Activated naive CD4-positive, alpha-beta T cell (primary cell): ENCODE data around the gene DIPK2A.

Experiments
- DNase-seq, 4 experiments: peaks; one replicate each; lab custom pipeline; 2025; lab: John Stamatoyannopoulos, UW

Gene DIPK2A, protein sequence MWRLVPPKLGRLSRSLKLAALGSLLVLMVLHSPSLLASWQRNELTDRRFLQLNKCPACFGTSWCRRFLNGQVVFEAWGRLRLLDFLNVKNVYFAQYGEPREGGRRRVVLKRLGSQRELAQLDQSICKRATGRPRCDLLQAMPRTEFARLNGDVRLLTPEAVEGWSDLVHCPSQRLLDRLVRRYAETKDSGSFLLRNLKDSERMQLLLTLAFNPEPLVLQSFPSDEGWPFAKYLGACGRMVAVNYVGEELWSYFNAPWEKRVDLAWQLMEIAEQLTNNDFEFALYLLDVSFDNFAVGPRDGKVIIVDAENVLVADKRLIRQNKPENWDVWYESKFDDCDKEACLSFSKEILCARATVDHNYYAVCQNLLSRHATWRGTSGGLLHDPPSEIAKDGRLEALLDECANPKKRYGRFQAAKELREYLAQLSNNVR

DNA sequence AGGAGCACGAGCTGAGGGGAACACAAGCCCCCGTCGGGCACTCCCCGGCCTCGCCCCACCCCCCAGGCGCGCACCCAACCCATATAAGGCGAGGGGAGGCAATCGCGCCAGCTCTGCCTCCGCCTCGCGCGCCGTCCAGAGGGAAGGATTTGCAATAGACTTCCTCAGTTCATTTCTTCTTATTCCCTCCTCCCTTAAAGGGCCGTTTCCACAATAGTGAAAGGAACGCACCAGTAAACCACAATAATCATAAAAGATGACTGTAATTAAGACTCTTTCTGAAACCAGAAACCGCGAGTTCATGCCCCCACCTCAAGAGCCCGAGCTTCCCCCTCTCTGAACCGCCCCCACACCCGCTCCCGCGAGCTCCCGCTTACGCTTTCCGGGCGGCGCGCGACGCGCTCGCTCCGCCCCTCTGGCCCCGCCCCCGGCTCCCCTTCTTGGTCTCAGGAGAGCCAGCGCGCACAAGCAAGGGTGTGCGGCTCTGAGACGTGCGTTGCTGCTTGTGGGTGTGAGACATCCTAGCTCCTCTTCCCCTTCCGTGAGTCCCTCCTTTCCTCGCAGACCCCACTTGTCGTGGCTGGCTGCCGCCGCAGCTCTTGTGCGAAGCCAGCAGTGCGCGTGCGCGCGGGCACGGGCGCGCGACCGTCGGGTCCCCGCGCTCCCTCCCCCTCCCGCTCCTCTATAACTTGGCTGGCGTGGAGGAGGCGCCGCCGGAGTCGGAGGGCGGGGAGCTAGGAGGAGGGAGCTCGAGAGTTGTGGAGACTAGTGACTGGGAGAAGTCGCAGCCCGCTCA is at the start of gene DIPK2A:
DIPK2A (plus strand) TSS at position 465 of the 796 bp plus-strand sequence. CDS start 510 bp downstream, outside the sequence.
- DNase-seq: peak; percentile 92 to 97 (median 93)

DNA sequence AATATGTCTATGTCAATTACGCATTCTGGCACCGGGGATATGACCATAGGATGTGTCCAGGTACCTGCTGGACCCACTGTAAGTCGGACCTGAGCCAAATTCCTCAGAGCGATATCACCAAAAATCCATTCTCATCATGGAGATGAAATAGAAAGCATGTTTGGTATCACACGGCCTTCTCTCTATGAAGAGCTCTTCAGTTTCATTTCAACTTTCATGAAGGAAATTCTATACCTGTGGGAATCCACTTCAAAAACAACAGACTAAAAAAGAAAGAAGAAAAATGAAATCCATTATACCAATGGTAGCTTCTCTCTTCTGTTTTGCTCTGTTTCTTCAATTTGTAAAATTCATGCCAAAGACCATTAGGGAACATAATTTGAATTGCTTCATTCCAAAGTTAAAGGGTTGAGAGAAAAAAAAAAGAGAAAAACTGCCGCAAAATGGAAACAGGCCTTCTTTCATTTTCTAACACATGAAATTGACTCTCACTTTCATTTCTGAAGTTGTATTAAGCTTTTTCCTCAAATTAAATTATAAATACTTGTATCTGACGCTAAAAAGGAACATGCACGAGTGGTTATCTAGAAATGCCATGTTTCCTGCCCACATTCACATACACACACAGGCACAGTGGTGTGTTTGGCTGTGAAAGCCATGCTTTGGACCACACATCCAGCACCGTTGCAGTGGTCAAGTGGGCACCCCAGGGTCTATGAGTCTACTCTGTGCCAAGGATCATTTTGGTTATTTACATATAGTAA is 46.9 kb upstream of the DIPK2A start:
- no peak for DNase-seq

DNA sequence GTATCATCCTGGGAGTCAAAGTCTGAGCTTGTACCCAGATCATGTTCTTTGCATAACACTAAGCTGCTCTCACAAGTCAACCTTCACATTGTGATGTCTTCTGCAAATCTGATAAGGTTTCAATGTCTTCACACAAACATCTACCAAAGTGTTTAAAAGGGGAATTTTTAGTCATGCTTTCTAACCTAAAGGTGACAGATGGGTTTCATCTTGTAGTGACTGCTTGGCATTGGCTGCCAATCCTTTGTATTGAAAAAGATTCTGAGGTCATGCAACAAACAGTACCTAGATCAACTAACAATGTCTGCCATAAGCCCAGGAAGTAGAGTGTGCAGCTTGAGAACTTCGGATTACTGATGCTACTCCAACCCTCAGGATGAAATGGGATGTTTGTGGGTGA is 43.6 kb upstream of the DIPK2A start:
- DNase-seq: no peak

DNA sequence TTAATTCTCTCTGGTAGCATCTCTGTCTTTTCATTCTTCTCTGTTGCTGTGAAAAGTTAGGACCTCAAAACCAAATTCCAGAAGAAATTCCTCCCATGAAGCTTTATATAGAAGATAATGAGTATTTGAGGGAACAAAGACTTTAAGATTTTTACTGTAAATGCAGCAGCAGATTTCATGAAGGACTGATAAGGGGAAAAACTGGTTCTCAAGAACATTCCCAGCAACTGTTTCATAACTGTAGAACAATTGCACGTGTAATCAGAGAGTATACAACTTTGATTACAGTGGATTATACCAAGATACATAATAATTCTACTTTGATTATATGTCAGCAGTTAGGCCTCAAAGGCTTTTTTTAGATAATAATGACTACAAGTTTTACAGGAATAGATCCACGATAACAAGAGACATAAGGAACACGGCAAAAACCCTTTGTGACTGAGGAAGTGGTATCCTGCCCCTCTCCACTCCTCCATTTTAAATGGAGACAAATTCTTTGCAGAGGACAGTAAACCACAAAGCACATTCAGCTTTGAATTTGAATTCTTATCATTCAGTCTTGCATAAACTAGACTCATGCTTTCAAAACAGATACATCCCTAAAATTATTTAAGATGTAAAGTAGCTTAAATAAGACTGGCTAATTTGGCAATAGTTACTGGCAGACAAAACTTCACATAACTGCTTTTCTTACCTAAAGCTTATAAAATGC is 42.9 kb upstream of the DIPK2A start:
- no peak for DNase-seq

DNA sequence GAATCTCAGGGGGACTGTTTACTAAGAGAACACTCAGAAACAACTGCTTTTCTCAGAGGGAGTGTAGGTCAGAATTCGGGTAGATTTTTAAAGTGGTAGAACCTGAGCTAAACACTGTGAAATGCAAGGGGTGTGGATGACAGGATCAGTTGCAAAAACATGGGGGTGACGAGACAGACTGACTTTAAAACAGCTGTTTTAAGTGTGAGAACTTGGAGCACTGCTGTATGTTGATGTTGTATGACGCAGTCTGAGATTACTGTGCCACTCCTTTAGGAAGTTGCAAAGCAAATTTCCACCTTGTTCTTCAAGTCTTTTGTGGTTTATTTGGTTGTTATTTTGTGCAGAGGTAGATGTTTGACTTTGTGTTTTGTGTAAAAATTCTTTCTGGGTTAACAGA is 36.8 kb upstream of the DIPK2A start:
- no peak for DNase-seq

DNA sequence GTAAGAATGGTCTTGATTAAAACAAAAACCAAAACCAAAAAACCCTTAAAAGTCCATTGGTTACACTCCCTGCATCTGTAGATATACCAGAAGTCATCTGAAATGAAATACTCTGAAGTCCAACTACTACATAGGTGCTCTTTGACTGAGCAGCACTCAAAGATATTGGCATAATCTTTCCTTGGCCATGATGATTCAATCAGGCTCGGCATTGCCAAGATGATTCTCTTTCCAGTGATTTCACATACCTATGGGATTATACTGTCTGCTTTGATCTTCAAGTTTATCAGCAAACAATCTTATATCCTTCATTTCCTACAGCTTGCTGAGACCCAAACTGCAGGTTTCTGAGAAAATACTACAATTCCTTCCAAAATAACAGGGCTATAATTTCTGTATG is 35.9 kb upstream of the DIPK2A start:
- DNase-seq: no peak

DNA sequence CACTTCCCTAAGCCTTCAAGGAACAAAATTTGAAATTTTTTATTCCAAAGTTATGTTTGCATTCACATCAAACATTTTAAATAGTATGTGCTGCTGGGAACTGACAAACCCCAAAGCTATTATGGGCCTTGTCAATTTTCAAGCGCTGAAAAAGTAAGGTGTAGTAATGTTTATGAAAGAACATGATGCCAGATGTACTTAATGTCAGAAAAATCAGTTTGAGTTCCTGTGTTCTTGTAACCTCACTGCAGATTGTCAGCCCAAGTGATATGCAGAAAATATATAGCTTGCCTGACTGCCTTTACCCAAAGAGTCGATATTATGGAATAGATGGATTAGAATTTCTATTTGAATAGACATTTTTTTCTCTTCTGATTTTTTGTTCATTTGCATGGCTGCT is 20.8 kb upstream of the DIPK2A start:
- DNase-seq: no peak

DNA sequence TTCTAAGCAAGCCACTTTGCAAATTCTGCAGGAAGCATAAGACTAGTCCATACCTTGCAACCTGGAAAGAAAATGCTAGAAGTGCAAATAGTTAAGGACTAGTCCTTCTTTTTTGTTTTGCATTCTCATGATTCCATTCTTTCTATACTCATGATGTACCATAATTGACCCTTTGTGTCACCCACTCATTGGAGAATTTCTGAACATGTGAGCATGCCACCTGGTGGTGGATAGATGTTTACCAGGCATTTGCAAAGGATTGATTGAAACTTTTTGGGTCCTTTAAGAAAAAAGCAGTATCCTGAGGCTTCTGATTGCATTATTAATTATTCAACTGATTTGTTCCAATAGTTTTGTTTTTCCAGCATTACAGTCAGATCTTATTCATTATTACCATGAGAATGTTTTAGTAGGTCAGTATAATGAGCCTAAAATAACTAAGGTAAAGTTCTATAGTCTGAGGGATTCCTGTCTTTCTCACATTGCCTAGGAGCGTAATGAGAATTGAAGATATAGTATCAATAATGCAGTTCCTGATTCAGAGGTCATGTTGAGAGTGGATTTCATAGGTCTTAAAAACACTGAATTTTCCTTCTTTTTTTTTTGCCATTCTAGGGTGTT is 20.2 kb upstream of the DIPK2A start:
- no peak for DNase-seq

DNA sequence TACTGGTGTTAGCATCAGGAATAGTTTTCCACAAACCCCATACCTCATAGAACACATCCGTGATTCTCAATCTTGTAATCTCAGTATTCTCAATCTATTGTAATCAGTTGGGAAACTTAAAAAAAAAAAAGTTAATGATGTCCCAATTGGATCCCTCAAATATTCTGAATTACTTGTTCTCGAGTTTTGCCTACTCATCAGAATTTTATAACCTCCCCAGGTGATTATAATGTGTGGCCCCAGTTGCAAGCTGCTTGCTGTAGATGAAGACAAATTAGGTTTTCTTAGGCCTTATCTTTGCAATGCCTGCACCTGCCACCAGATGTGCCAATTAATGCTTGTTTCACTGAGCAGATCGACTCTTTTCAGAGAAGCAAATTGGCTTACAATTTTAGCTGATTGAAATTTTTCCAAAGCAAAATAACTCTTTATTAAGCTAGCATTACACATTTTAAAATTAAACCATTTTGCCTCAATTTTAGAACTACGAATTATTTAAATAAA is 19.0 kb upstream of the DIPK2A start:
- DNase-seq: no peak

DNA sequence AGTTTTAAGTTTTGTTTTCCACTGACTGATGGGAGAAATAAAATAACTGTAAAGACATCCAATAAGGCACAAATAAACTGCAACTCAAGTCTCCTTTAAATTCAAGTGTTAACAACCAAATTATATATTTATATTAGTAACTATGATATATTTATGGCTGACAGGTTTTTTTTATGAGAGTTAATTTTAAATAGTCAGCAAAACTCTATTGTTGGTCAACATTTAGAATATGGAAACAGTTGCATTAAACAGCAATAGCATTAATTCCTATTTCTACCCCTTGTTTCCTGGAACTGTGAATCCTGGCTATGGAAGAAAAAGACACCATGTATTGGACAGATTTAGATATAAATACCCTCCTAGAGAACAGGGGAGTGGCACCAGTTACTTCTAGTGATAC is 16.5 kb upstream of the DIPK2A start:
- no peak for DNase-seq

DNA sequence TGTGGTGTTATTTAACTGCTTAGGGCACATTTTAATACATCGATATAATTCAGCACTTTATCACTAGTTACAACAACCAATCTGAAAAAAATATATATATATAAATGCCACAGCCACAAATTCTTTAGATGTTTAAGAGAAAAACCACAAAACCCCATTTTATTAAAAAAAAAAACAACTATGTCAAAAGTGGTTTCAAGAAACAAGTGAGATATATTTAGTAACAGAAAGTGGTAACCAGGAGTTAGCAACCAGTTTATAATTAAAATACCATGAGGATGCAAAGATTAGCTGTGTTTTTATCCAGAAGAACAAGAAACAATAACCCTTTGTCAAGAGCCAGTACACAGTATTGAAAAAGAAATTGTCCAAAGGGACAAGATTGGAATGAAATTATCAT is 14.8 kb upstream of the DIPK2A start:
- DNase-seq: no peak

DNA sequence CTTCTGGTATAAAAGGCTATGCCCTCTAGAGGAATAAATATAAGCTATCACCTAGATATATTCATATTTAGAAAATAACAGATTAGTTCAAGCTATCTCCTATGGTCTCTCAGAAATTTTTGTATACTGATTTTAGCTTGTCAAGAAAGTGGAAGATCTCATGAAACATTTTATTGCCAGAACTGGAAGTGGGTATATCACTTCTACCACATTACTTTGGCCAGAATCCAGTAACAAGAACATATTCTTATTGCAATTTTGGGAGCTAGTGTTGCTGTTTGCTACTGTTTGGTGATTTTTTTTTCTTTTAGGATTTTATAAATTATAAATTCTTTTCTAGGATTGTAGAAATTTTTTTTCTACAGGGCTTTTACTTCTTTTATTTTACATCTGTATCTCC is 14.2 kb upstream of the DIPK2A start:
- no peak for DNase-seq

DNA sequence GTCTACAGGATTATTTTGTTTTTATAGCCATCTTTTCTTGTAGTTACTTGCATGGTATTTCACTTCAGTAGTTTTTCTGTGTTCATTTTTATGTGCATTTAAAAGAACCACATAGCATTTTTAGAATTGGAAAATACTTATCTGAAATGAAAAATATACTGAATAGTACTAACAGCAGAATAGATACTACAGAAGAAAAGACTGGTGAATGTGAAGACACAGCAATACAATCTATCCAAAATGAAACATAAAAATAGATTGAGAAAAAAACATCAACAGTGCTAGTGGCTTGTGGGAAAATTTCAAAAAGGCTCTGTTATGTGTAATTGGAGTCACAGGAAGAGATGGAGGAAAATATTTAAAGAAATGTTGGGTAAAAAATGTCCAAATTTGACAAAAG is 12.7 kb upstream of the DIPK2A start:
- no peak for DNase-seq

DNA sequence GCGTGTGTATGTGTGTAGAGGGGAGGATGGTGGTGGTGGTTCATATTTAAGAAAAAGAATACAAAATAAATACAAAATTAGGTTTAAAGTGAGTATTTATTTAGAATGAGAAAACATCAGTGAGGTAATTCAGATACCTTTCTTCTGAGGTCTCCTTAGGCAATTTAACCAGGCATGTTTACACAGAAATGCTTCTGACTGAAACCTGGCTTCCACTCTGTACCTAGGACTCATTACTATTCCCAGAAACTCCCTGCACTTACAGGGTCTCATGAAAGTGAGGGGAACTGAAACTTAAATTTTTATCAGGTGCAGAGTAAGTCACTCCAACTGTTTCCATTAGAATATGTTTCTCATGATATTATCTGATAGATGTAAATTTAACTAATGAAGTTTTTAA is 10.3 kb upstream of the DIPK2A start:
- no peak for DNase-seq

DNA sequence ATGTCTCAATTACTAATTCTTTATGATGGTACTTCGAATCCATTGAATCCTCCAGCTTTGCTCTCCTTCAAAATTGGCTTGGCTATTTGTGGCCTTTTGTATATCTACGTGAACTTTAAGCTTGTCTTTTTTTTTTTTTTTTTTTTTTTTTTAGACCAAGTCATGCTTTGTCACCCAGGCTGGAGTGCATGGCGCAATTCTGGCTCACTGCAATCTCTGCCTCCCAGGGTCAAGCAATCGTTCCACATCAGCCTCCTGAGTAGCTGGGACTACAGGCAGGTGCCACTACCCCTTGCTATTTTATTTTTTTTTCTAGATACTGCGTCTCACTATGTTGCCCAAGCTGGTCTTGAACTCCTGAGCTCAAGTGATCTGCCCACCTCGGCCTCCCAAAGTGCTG is 7.7 kb upstream of the DIPK2A start:
- no peak for DNase-seq

DNA sequence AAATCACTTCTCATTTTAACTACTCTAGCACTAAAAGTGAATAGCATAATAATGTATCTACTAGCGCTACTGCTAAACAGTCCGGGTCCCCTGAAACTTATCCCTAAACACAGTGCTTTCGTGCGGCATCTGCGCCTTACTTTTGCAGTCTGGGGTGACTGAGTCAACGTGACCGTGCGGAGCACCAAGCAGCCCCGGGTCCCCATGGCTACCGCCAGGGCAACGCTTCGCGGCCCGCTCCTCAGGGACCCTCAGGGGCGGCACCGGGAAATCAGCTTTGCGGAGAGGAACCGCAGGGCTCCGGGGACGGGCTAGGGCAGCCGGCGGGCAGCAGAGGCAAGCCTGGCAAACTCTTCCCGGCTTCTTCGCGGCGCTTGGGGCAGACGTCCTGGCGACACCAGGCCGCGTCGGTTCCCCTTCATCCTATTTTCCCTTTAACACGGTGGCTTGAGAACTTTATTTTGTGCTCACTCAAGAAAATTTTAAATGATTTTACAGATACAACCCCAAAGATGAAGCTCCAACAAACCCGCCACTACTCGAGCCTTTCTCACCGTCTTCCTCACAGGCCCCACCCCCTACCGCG is 757 bp upstream of the DIPK2A start:
- DNase-seq: peak; percentile 13 to 30 (median 26)

DNA sequence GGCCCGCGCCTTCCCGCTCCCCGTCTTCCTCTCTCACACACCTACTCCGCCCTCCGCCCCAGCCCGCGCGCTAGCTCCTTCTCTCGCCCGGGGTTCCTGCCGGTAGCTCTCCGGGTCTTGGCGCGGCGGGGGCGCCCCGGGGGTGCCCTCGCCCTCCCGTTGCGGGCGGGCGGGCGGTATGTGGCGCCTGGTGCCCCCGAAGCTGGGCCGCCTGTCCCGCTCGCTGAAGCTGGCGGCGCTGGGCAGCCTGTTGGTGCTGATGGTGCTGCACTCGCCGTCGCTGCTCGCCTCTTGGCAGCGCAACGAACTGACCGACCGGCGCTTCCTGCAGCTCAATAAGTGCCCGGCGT is 507 bp downstream of the DIPK2A start:
- DNase-seq: peak in 1 of 4 experiments; percentile 36

DNA sequence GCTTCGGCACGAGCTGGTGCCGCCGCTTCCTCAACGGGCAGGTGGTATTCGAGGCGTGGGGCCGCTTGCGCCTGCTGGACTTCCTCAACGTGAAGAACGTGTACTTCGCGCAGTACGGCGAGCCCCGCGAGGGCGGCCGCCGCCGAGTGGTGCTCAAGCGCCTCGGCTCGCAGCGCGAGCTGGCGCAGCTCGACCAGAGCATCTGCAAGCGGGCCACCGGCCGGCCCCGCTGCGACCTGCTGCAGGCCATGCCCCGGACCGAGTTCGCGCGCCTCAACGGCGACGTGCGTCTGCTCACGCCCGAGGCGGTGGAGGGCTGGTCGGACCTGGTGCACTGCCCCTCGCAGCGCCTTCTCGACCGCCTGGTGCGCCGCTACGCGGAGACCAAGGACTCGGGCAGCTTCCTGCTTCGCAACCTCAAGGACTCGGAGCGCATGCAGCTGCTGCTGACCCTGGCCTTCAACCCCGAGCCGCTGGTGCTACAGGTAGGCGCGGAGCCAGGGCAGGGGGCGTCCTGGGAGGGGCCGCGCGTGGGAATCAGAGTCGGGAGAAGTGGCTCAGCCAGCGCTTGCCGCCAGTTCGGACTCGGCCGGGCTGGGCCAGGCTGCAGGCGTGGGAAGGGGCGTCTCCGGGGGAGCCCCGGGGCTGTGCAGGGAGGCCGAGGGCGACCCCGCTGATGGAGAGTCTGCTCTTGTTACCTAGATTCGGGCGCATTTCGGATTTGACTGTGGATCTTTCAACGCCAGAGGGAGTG is 1.1 kb downstream of the DIPK2A start:
- DNase-seq: peak; percentile 40 to 57 (median 49)

DNA sequence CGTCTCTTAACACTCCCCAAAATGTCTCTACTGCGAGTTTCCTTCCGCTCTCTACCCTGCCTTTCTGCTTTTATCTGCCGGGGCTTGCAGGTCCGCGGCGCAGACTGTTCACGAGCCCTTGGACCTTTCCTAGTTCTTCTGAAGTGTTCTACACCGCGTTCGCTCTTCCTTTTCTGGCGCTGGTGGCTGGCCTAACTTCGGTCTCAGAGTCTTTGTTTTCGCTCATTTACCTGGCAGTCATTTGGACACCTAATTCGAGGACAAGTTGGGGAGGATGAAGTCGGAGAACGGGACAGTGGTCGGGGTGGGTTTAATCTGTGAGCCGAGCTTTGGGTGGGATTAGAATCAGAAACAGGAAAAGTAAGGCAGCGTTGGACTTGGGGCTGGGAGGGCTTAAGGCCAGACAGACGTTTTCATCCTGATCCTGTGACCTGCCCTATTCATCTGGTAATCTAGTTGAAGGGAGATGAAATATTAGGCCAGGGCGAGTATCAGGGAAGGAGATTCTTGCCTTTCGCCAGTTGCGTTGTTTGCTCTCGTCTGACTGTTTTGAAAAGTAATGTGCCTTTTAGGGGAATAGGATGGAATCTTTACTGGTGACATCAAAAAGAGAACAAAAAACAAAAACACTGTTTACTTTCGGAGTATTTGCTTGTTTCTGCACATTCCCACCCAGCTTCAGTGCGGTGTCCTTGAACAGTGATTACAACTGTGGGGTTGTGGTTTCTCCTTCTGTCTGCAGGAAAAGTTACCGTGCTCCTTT is 1.8 kb downstream of the DIPK2A start:
- peak in 1 of 4 experiments; percentile 0 for DNase-seq
